Testis (tissue), 2 donors: ENCODE data around the gene LRRC74A.

Experiments
- CTCF ChIP-seq, 3 experiments: fragments of 450-650 bp in 2 of 3; fragments of 200-600 bp in 1 of 3; sonication (generic) in 1 of 3; IDR thresholded peaks; one replicate each; pipeline ENCODE4 v1.5.1; 2016 to 2019; ENCODE audit warnings: antibody characterized with exemption in 3 of 3, mild to moderate bottlenecking in 2 of 3, moderate library complexity in 1 of 3
- POLR2A ChIP-seq: fragments of 450-650 bp; IDR thresholded peaks from one replicate; pipeline ENCODE4 v1.6.1; 2017; ENCODE audit warnings: antibody characterized with exemption, mild to moderate bottlenecking, moderate library complexity

GRCh38 chr14:76861574-76862255, 35.5 kb downstream of the LRRC74A start:
- TF ChIP-seq CTCF (IDR thresholded peaks at IDR 0.05), result no peak
- no peak for TF ChIP-seq POLR2A
